CD4-positive, alpha-beta T cell treated with Interleukin-1 beta for 1 hour (primary cell): ENCODE results near the gene IFITM2.
"Not testable (repeated sequence)": the region's sequence is repeated elsewhere in the genome, so short reads cannot be mapped to it uniquely, and the experiment has no call there.

Experiments used
- DNase-seq, 2 donors: peaks; one replicate each; pipeline ENCODE4 v3.0.0-alpha.2; 2020 to 2022

The IFITM2 gene

DNA sequence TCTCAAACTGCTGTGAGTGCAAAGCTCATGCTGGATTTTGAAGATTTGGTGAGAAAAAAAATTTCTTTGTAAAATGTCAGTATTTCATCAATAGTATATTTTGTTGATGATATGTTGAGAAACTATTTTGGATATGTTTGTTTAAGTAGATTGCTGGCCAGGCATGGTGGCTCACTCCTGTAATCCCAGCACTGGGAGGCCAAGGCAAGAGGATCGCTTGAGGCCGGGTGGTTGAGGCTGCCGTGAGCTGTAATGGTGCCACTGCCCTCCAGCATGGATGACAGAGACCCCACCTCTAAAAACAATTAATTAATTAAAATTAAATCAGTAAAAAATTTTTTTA lies 19.9 kb downstream of the IFITM2 start:
- DNase-seq: no peak

DNA sequence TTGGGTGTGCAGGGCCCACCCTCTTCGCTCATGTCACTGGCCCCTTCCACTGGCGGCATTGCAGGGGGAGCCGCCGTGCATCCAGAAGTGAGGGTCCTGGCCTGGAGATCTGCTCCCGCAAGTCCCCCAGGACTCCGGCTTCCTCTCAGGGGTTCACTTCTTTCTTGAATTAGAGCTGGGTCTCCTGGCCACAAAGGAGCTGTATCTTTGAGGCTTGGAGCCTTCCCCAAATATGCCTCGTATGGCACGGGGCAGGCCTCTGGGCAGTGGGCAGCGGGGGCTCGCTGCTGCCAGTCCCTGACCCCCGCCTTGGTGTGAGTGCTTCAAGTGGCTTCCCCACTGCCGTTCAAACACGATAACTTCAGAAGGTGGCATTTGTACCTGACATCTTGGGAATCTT lies 20.4 kb downstream of the IFITM2 start:
- no peak for DNase-seq

DNA sequence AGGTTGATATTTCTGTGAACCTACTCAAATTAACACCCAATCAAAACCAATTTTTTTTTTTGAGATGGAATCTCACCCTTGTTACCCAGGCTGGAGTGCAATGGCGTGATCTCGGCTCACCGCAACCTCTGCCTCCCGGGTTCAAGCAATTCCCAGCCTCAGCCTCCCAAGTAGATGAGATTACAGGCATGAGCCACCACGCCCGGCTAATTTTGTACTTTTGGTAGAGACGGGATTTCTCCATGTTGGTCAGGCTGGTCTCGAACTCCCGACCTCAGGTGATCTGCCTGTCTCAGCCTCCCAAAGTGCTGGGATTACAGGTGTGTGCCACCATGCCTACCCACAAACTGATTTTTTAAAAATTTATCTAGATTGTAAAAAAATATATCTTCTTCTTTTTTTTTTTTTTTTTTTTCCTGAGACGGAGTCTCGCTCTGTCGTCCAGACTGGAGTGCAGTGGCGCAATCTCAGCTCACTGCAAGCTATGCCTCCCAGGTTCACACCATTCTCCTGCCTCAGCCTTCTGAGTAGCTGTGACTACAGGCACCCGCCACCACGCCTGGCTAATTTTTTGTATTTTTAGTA lies 21.0 kb downstream of the IFITM2 start:
- not testable (repeated sequence) for DNase-seq

DNA sequence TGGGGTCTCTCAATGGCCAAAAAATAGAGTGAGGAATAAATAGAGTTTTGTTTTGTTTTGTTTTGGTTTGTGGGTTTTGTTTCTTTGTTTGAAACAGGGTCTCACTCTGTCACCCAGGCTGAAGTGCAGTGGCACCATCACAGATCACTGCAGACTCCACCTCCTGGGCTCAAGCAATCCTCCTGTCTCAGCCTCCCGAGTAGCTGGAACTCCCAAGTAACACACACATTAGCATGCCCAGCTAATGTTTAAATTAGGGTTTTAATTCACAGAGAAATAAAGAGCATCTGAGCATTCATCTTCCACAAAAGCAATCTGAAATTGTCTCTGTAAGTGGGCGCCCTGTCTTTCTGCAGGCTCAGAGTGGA lies 22.3 kb downstream of the IFITM2 start:
- no peak for DNase-seq

DNA sequence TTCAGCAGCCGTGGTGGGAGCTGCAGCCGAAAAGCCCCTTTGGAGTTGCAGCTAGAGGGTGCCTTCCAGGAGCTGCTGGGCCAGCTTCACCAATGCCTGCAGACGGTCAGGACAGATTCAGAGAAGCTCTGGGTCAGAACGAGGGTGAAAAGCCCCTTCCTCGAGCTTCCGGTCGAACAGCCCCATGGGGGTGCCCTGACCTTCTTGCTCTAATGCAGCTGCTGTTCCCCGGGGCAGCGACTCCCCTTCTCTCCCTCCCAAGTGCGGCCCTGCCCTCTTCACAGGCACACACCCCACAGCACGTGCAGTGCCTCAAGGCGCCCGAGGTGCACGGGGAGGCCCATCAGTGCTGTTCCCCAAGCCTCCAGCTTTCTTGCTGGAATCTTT lies 22.7 kb downstream of the IFITM2 start:
- DNase-seq: no peak

DNA sequence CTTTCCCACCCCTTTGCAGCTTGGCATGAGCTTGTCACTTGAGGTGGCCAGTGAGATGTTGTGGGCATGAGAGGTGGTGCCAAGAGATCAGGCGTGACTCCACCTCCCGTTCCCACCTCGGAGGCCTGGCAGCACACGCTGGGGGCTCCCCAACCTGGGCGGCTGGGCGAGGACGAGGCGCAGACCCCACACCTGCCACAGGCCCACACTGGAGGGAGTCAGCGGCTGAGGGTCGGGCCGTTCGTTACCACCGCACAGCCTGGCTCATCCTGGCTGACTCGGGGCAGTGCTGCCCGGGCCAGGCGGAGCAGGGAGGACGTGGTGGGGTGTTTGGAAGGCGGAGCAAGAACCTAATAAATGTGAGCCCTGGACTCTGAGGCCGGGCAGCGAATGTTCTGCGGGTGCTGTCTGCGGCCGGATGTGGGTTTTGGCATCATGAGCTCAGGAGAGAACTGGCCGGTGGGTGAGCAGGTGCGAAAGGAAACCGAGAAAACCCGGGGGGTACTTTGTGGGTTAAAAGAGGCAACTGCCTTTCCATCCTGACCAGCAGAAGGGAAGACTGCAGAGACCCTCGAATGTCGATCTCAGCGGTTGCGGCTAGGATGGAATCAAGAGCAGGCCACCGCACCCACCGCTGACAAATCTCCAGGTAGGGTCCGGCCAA lies 23.2 kb downstream of the IFITM2 start:
- DNase-seq: peak in 1 of 2 donors; percentile 39

DNA sequence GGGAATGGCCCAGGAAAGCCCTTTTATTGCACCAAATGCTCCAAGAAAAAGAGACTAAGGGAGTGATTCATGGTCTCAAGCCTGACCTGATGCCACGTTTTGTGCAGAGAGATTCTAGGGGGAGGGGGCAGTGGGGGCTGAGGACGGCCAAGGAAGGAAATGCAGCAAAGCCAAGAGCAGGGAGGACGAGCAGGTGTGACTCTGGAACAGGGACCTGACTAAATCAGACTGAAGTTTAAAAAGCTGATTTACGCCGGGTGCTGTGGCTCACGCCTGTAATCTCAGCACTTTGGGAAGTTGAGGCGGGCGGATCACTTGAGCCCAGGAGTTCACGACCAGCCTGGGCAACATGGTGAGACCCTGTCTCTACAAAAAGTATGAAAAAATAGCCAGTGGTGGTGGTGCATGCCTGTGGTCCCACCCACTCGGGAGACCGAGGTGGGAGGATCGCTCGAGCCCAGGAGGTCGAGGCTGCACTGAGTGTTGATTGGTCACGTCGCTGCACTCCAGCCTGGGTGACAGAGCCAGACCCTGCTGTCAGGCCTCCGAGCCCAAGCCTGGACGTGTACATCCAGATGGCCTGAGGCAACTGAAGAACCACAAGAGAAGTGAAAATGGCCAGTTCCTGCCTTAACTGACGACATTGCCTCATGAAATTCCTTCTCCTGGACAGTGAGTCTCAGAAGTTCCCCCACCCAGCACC lies 23.9 kb downstream of the IFITM2 start:
- DNase-seq: no peak

DNA sequence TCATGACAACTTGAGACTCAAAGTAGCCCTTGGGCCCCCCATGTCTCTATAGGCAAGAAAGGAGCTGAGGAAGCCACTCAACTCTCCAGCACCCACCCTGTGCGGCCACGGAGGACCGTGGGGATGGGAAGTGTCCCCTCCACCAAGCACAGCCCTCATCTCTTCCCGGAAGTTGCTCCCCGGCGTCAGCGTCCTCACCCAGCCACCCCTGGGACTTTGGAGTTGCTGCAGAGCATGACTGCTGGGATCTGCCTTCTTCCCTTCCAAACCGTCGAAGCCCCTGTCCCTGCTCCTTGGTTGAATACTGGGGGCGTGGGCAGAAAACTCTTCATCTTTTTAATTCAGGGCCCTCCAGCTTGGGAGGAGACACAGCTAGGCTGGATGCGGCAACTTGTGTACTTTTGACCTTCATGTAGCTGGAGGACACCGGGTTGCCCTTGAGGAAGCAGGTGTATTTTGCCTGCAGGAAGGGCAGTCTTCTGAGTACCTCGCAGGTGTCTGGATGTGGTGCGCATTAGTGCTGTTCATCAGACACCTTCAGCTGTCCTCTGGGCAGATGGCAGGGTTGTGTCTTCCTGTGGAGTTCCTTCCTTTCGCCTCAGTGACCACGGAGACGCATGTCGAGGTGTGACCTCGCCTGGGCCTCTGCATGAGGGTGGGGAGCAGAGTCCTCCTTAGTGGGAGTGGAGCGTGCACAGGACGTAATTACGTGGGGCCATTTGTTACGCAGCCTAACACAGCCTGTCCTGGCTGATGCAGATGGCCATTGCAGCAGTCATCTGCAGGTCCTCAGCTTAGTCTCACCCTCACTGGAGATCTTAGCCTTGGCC lies 25.2 kb downstream of the IFITM2 start:
- DNase-seq: no peak

DNA sequence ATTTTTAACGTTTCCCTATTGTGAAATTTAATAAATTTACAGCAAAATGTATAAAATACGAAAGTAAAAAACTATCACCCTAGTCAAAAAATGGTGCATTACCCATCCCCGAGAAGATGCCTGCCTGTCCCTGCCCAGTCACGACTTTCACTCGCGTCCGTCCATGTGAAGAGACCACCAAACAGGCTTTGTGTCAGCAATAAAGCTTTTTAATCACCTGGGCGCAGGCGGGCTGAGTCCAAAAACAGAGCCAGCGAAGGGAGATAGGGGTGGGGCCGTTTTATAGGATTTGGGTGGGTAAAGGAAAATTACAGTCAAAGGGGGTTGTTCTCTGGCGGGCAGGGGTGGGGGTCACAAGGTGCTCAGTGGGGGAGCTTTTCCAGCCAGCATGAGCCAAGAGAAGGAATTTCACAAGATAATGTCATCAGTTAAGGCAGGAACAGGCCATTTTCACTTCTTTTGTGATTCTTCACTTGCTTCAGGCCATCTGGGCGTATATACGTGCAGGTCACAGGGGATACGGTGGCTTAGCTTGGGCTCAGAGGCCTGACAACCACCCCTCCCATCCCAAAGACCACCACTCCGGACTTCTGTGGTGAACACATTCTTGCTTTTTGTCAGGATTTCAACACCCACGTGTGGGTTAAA lies 26.1 kb downstream of the IFITM2 start:
- DNase-seq: not testable (repeated sequence)

DNA sequence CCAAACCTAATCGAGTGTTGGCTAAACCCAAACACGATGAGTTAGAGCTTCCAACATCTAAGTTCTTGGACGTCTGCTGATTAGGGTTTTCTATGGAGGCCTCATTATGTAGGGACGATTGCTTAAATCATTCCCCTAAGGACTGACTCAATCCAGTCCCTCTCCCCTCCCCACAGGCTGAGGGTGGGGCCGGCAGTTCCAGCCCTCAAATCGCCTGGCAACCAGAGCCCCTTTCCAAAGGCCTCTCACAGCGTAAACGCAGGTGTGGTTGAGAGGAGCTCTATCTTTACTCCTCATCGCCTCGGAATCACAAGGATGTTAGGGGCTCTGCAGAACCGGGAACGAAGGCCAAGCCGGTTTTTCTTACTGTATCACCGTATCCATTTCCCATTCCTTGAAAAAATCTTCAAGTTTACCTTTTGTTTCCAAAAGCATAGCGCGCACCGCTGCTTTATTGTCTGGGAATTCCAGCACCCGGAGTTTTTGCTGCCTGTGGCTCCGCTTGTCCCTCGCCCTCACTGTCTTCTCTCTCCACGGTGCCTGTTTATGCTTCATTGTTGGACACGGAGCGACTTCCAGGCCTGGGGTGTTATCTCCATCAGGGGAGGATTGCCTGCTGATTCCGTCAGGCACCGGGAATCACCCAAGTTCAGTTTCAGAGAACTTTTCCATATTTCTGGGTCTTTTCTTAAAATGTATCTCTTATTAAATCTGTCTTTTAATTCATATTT lies 26.8 kb downstream of the IFITM2 start:
- DNase-seq: no peak

DNA sequence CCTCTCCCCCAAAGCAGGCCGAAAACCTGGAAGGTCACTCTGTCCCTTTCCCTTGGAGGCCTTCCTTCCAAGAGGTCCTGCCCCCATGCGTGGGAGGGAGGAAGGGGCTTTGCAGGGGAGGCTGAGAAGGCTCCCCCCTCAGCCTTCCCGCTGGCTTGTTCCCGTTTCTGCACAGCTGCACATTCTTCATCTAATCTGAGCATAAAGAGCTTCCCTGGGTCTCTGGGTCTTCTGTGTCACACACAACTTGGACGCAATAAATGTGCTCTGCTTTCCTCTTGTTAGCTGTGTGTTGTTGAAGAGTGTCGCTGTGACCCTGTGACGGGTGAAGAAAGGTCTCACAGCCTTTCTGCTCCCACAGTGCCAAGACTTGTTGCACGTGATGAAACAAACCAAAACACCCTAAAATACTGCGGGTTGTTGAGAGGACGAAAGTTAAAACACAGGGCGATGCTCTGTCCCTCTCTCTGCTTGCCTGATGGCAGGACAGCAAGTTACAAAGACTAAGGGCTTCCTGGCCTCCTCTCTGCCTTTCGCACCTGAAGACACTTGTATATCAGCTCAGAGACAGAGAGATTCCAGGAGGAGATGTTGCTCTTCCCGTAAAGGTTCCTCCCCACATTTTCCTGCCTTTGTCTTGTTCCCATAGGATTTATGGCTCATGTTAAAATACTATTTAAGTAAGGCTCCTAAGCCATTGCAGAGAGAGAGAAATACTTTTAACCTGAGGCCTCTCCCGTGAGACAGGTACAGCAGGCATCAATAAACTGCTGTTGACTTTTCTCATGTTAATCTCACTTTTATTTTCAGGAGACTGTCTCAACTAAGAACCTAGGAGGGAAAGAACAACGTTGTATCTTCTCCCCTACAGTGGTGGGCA lies 28.4 kb downstream of the IFITM2 start:
- no peak for DNase-seq

DNA sequence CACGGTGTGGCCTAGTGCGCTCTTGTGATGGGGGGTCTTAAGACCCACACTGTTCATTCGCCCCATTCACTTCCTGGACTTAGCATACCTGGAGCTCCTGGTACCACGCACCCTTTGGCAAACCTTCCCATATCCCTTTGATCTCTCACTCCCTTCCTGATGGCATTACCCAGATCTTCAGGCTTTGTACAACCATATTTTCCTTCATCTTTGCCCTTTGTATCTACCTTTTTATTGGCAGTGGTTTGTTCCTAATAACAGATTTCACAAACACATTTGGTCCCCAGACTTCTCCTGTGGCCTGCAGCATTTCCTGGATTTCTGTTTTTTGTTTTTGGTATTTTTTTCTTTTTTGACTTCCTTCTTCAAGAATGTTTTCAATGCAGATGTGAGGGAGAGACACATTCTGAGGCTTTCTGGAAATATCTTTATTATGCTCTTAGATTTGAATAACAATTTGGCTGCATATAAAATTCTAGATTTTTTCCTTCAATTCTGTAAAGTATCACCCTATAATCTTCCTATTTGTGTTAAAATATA lies 29.1 kb downstream of the IFITM2 start:
- no peak for DNase-seq

DNA sequence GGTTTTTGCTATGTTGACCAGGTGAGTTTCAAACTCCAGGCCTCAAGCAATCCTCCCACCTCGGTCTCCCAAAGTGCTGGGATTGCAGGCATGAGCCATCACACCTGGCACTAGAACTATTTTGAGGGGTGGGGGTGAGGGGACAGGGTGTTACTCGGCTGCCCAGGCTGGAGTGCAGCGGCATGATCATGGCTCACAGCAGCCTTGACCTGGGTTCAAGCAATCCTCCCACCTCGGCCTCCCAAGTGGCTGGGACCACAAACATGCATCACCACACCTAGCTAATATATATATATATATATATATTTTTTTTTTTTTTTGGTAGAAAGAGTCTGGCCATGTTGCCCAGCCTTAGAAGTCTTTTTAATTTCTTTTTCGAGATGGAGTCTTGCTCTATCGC lies 30.1 kb downstream of the IFITM2 start:
- DNase-seq: no peak

DNA sequence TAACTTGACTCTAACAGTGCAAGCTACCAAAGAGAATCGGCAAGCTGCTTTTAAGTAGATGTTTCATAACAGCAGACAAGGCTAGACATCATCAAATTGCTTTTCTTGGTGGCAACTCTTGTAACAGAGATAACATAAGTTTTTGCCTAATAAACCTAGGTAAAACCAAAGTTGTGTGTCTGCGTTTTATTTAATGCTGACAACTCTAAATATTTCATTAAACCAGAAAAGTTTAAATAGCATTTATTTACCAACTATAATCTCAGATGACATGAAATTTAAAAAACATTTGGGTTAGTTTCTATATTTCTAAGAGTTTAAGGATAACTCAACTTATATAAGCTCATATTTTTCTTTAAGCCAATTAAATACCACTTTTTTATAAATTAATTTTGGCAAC lies 32.3 kb downstream of the IFITM2 start:
- DNase-seq: no peak

DNA sequence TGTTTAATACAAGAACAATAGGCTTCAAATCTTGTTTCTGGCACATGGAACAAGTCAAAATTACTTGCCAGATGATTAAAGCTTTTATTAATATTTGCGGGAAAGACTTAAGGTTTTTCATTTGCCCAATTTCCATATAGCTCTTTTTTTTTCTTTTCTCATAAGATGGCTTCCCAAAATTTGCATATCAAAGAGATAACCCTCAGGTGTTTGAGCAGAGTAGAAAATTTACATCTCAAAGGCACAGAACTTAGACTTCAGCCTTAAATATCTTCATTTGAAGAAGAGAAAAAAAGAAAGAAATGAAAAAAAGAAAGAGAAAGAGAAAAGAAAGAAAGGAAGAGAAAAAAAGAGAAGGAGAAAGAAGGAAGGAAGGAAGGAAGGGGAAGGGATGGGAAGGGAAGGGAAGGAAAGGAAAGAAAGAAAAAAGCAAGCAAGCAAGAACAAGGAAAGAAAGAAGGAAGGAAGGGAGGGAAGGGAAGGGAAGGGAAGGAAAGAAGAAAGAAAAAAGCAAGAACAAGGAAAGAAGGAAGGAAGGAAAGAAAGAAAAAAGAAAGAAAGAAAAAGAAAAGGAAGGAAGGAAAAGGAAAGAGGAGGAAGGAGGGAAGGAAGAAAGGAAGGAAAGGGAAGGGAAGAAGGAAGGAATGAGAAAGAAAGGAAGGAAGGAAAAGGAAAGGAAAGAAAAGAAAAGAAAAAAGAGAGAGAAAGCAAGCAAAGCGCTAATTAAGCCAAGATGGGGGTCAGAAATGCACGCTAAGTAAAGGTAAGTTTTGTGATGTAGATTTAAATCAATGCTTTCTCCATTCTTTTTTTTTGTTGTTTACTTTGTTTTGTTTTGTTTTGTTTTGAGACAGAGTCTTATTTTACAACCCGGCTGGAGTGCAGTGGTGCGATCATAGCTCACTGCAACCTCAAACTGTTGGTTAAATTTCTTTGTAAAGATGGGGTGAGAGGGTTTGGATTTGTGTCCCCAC lies 33.2 kb downstream of the IFITM2 start:
- no peak for DNase-seq

DNA sequence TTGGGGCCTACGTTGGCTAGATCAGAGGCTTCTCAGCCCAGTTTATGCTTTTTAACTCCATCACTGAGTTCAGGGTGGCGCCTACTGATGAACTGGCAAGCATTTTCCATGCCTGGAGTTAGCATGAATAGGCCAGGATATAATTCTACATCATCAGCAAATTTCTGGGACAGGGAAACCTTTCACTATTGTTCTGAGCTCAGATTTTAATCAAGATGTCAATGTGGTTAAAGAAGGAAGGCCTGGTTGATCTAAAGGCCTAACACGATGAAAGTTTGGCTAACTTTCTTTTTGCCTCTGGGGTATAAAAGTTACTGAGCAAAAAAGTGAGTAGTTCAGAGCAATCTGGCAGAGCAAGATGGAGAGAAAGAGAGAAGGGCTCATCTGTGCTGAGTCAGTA lies 34.7 kb downstream of the IFITM2 start:
- DNase-seq: no peak

DNA sequence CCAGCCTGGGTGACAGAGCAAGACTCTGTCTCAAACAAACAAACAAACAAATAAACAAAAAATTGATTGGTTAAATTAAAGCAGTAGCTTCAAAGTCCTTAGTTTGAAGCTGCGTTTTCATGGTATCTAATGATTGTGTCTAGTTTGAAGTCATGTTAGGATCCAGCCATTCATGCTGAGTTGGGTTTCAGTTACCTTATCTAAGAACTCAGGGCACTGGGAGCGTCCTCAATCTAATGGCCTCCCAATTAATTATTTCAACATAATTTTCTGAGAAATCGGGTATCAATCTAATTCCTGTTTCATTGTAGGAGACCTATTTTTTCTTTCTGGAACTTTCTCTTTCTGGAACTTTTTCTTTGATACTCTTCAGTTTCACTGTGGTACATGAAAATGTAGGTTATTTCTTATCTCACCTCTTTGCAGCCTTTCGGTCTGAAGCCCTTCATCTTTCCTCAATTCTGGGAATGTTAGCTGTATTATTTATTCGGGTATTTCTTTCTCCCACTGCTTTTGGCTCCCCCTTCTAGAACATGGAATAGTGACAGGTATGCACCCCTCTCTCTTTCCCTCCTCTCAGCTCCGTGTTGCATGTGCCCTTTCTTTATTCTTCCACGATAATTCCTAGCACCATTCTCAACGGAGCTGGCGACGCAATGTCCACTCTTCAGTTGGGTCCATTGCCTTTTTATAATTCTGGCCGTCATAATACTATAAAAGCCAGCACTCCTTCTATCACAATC lies 37.4 kb downstream of the IFITM2 start:
- DNase-seq: no peak

DNA sequence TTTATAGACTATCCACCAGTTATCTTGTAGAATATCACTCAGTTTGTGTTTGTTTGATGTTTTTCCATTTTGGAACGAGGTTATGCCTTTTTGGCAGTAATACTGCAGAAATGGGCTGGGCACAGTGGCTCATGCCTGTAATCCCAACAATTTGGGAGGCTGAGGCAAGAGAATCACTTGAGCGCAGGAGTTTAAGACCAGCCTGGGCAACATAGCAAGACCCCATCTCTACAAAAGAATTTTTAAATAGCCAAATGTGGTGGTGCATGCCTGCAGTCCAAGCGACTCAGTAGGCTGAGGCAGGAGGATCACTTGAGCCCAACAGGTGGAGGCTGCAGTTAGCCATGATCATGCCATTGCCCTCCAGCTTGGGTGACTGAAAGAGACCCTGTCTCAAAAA lies 38.9 kb downstream of the IFITM2 start:
- DNase-seq: no peak
